Central memory CD8-positive, alpha-beta T cell (primary cell): Measurements from ENCODE around the gene IGSF8.

ENCODE experiments used
- ATAC-seq: fragments of 150-1000 bp; cut with Tn5 transposase; replicated peaks from 2 replicates; pipeline ENCODE4 v1.10.0; 2022; ENCODE audit warnings: mild to moderate bottlenecking, moderate FRiP score, moderate number of reproducible peaks; ENCODE audit not compliant: poor library complexity, severe bottlenecking; ENCODE audit errors: extremely low read depth
- DNase-seq, 2 donors: peaks; one replicate each; pipeline ENCODE4 v3.0.0; 2021; ENCODE audit warnings: low spot score in 2 of 2
- H3K27ac Mint-ChIP-seq: one replicate; pipeline ENCODE4 v1.8.0; 2022; ENCODE audit warnings: low read depth, mild to moderate bottlenecking, moderate library complexity, mixed read lengths
- H3K27me3 Mint-ChIP-seq: one replicate; pipeline ENCODE4 v1.8.0; 2022; ENCODE audit warnings: mixed read lengths
- H3K36me3 Mint-ChIP-seq: one replicate; pipeline ENCODE4 v1.8.0; 2022; ENCODE audit warnings: mild to moderate bottlenecking, moderate library complexity, mixed read lengths; ENCODE audit not compliant: insufficient read depth
- H3K4me1 Mint-ChIP-seq: one replicate; pipeline ENCODE4 v1.8.0; 2022; ENCODE audit warnings: mixed read lengths
- H3K4me3 Mint-ChIP-seq: one replicate; pipeline ENCODE4 v1.8.0; 2022; ENCODE audit warnings: mild to moderate bottlenecking, moderate library complexity, mixed read lengths
- H3K9me3 Mint-ChIP-seq: one replicate; pipeline ENCODE4 v1.8.0; 2022; ENCODE audit warnings: mixed read lengths

The IGSF8 gene, protein sequence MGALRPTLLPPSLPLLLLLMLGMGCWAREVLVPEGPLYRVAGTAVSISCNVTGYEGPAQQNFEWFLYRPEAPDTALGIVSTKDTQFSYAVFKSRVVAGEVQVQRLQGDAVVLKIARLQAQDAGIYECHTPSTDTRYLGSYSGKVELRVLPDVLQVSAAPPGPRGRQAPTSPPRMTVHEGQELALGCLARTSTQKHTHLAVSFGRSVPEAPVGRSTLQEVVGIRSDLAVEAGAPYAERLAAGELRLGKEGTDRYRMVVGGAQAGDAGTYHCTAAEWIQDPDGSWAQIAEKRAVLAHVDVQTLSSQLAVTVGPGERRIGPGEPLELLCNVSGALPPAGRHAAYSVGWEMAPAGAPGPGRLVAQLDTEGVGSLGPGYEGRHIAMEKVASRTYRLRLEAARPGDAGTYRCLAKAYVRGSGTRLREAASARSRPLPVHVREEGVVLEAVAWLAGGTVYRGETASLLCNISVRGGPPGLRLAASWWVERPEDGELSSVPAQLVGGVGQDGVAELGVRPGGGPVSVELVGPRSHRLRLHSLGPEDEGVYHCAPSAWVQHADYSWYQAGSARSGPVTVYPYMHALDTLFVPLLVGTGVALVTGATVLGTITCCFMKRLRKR

GRCh38 chr1:160097911-160098851 lies at the start of gene IGSF8:
Gene IGSF8 (minus strand): TSS chr1:160098619. CDS start chr1:160098472, 147 bp downstream.
- H3K36me3 Mint-ChIP-seq: peaks cover 32% of the 10 kb centered on the region
- ATAC-seq (peak; percentile 73), DNase-seq (peak; percentile 85 to 88)
- peak within 1 kb of the TSS; percentile 93 for H3K27ac Mint-ChIP-seq
- no peaks in the 10 kb centered on the region for H3K9me3 Mint-ChIP-seq
- H3K27me3 Mint-ChIP-seq: no peaks in the 10 kb centered on the region
- H3K4me3 Mint-ChIP-seq: peak within 1 kb of the TSS; percentile 85
- H3K4me1 Mint-ChIP-seq: peaks cover 44% of the 10 kb centered on the region

- no peak overlapping the region for H3K27ac Mint-ChIP-seq
- H3K36me3 Mint-ChIP-seq: no peaks in the 10 kb centered on the region
- H3K9me3 Mint-ChIP-seq: no peaks in the 10 kb centered on the region
- H3K27me3 Mint-ChIP-seq: peaks cover 31% of the 10 kb centered on the region
- no peaks in the 10 kb centered on the region for H3K4me1 Mint-ChIP-seq
- H3K4me3 Mint-ChIP-seq: no peak overlapping the region
- no peak for ATAC-seq
- no peak for DNase-seq
Observed at GRCh38 chr1:160148121-160148520, 49.7 kb upstream of the IGSF8 start.

- Mint-ChIP-seq H3K4me3 (no peak overlapping the region), H3K27ac (no peak overlapping the region), H3K9me3 (no peaks in the 10 kb centered on the region), H3K36me3 (no peaks in the 10 kb centered on the region), H3K4me1 (no peaks in the 10 kb centered on the region), H3K27me3 (peaks cover 42% of the 10 kb centered on the region)
- ATAC-seq (no peak), DNase-seq (no peak)
Observed at GRCh38 chr1:160146107-160146506, 47.7 kb upstream of the IGSF8 start.

DNA sequence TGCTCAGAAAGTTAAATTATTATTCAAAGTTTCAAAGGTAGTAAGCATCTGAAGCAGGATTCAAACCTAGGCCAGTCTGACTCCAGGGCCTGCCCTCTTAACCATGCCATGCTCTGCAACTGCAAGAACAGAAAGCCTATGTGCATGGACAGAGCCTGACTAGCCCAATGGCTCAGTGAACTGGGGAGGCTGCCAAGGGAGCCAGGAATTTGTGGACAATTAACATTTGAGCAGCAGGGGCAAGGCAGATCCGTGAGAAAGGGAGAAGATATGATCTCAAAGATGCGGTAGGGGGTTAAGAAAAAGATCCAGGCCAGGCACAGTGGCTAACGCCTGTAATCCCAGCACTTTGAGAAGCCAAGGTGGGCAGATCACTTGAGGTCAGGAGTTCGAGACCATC lies 46.5 kb upstream of the IGSF8 start:
- no peaks in the 10 kb centered on the region for H3K9me3 Mint-ChIP-seq
- peaks cover 53% of the 10 kb centered on the region for H3K27me3 Mint-ChIP-seq
- no peak overlapping the region for H3K4me3 Mint-ChIP-seq
- no peak for DNase-seq
- ATAC-seq: no peak
- H3K27ac Mint-ChIP-seq: no peak overlapping the region
- H3K4me1 Mint-ChIP-seq: no peaks in the 10 kb centered on the region
- no peaks in the 10 kb centered on the region for H3K36me3 Mint-ChIP-seq

GRCh38 chr1:160143695-160144094 lies 45.3 kb upstream of the IGSF8 start:
- ATAC-seq: no peak
- Mint-ChIP-seq H3K9me3 (no peaks in the 10 kb centered on the region), H3K4me3 (no peak overlapping the region), H3K36me3 (no peaks in the 10 kb centered on the region), H3K4me1 (no peaks in the 10 kb centered on the region), H3K27me3 (peaks cover 60% of the 10 kb centered on the region), H3K27ac (no peak overlapping the region)
- no peak for DNase-seq

DNA sequence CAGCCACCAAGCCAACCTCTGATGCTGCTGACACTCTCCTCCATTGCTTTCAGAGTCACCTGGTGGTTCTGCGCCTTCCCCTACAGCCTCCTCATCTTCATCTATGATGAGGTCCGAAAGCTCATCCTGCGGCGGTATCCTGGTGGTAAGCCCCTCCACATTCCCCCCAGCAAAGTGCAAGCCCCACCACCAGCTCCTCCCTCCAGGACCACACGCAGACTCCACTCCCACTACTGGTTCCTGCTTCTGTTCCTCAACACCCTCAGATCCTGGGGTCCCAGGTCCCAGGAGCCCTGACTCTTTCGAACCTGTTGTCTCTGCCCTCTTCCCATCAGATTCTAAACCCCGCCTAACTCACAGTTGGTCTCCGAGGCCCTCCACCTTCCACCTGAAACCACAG lies 41.4 kb upstream of the IGSF8 start:
- no peak for ATAC-seq
- Mint-ChIP-seq H3K4me3 (no peak overlapping the region), H3K36me3 (no peaks in the 10 kb centered on the region), H3K27ac (peak overlapping the region; percentile 66), H3K4me1 (no peaks in the 10 kb centered on the region), H3K9me3 (no peaks in the 10 kb centered on the region), H3K27me3 (peaks cover 64% of the 10 kb centered on the region)
- no peak for DNase-seq

DNA sequence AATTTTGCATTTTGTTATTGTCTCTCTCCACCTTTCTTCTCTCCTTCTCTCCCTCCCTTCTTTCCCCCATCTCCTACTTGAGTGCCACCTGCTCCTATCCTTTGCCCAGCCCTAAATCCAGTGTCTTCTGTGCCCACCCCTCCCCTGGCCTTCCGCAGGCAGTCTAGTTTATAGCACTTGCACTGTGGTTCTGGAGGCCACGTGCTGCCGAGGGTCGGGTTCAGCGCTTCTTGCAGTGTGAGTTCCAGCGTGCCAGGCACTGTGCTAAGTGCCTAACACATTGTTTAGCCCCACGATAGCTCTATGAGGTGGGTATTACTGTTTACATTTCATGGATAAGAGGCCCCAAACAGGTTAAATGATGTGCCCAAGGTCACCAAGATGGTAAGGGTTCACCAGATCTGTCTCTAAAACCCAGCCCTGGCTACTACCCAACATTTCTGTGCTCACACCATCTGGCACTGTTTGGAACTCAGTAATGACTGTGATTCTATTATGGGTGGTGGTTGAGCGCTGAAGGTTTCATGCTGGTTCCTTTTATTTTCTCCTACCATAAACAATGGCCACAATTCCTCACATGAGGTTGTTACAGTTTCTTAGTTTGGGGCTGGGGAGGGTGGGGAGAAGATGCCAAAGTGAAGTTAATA lies 38.9 kb upstream of the IGSF8 start:
- Mint-ChIP-seq H3K36me3 (no peaks in the 10 kb centered on the region), H3K9me3 (no peaks in the 10 kb centered on the region), H3K4me1 (no peaks in the 10 kb centered on the region), H3K27ac (no peak overlapping the region), H3K4me3 (no peak overlapping the region), H3K27me3 (peaks cover 59% of the 10 kb centered on the region)
- ATAC-seq: no peak
- no peak for DNase-seq

- H3K36me3 Mint-ChIP-seq: no peaks in the 10 kb centered on the region
- no peaks in the 10 kb centered on the region for H3K4me1 Mint-ChIP-seq
- no peaks in the 10 kb centered on the region for H3K9me3 Mint-ChIP-seq
- no peak overlapping the region for H3K27ac Mint-ChIP-seq
- H3K4me3 Mint-ChIP-seq: no peak overlapping the region
- DNase-seq (no peak), ATAC-seq (no peak)
- peaks cover 59% of the 10 kb centered on the region for H3K27me3 Mint-ChIP-seq
Observed at GRCh38 chr1:160136926-160137200, 38.4 kb upstream of the IGSF8 start.

GRCh38 chr1:160136121-160136925 lies 37.9 kb upstream of the IGSF8 start:
- Mint-ChIP-seq H3K27ac (no peak overlapping the region), H3K36me3 (no peaks in the 10 kb centered on the region), H3K27me3 (peaks cover 57% of the 10 kb centered on the region), H3K4me3 (no peak overlapping the region), H3K9me3 (no peaks in the 10 kb centered on the region), H3K4me1 (no peaks in the 10 kb centered on the region)
- ATAC-seq (no peak), DNase-seq (no peak)

- DNase-seq (no peak), ATAC-seq (no peak)
- Mint-ChIP-seq H3K9me3 (no peaks in the 10 kb centered on the region), H3K27ac (no peak overlapping the region), H3K27me3 (peaks cover 55% of the 10 kb centered on the region), H3K36me3 (no peaks in the 10 kb centered on the region), H3K4me3 (no peak overlapping the region), H3K4me1 (no peaks in the 10 kb centered on the region)
Observed at GRCh38 chr1:160134791-160135572, 36.6 kb upstream of the IGSF8 start.

GRCh38 chr1:160133990-160134770 lies 35.8 kb upstream of the IGSF8 start:
- ATAC-seq: no peak
- H3K27me3 Mint-ChIP-seq: peaks cover 55% of the 10 kb centered on the region
- no peak overlapping the region for H3K27ac Mint-ChIP-seq

More at GRCh38 chr1:160133990-160134770, 35.8 kb upstream of the IGSF8 start:
- no peaks in the 10 kb centered on the region for H3K9me3 Mint-ChIP-seq
- no peak overlapping the region for H3K4me3 Mint-ChIP-seq
- no peak for DNase-seq
- H3K4me1 Mint-ChIP-seq: no peaks in the 10 kb centered on the region
- no peaks in the 10 kb centered on the region for H3K36me3 Mint-ChIP-seq
